ENCODE results near the gene HOXB3.

GRCh38 chr17:48626245-48627117 is 36.4 kb upstream of the HOXB3 start, which contains the start of gene HOXB9:
- no peak for TF ChIP-seq POLR2A (IDR thresholded peaks at IDR 0.05)
- TF ChIP-seq, protein P1, sequence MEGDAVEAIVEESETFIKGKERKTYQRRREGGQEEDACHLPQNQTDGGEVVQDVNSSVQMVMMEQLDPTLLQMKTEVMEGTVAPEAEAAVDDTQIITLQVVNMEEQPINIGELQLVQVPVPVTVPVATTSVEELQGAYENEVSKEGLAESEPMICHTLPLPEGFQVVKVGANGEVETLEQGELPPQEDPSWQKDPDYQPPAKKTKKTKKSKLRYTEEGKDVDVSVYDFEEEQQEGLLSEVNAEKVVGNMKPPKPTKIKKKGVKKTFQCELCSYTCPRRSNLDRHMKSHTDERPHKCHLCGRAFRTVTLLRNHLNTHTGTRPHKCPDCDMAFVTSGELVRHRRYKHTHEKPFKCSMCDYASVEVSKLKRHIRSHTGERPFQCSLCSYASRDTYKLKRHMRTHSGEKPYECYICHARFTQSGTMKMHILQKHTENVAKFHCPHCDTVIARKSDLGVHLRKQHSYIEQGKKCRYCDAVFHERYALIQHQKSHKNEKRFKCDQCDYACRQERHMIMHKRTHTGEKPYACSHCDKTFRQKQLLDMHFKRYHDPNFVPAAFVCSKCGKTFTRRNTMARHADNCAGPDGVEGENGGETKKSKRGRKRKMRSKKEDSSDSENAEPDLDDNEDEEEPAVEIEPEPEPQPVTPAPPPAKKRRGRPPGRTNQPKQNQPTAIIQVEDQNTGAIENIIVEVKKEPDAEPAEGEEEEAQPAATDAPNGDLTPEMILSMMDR (IDR thresholded peaks at IDR 0.05), result no peak
